Neutrophil (primary cell): Measurements from ENCODE around the gene ABI2.

ENCODE experiments used
- H3K27ac ChIP-seq: fragments of 200-600 bp; sonication (generic); 2 replicates; pipeline ENCODE4 v1.5.1; 2016; ENCODE audit warnings: mild to moderate bottlenecking, moderate library complexity
- H3K27me3 ChIP-seq: fragments of 200-600 bp; sonication (generic); 2 replicates; pipeline ENCODE4 v1.6.0; 2016; ENCODE audit warnings: mild to moderate bottlenecking
- H3K36me3 ChIP-seq: fragments of 200-600 bp; sonication (generic); 2 replicates; pipeline ENCODE4 v1.5.1; 2017
- H3K4me1 ChIP-seq, 2 experiments: fragments of 200-600 bp in 1 of 2; sonication (generic) in 1 of 2; 1 replicate in 1 of 2; 2 replicates in 1 of 2; pipeline versions ENCODE4 v1.5.1 to v1.6.1; 2013 to 2016; ENCODE audit warnings: low read depth in 1 of 2, low read length in 1 of 2, mild to moderate bottlenecking in 1 of 2, moderate library complexity in 1 of 2; ENCODE audit not compliant: control insufficient read depth in 1 of 2, insufficient read depth in 1 of 2
- H3K4me3 ChIP-seq, 2 experiments: fragments of 200-600 bp in 1 of 2; sonication (generic) in 1 of 2; 1 replicate in 1 of 2; 2 replicates in 1 of 2; pipeline ENCODE4 v1.5.1; 2013 to 2016; ENCODE audit warnings: low read depth in 1 of 2, low read length in 1 of 2, mild to moderate bottlenecking in 1 of 2, moderate library complexity in 1 of 2
- H3K9me3 ChIP-seq: fragments of 200-600 bp; sonication (generic); 2 replicates; pipeline ENCODE4 v1.5.1; 2016
- CTCF ChIP-seq: fragments of 200-600 bp; sonication (generic); IDR thresholded peaks from 2 replicates; pipeline ENCODE4 v1.5.1; 2016; ENCODE audit warnings: antibody characterized with exemption

Gene ABI2

GRCh38 chr2:203327901-203328759 is at the start of gene ABI2:
Gene ABI2 (plus strand): TSS chr2:203328394. CDS start chr2:203328515, 121 bp downstream.
- TF ChIP-seq CTCF = no peak
- Histone ChIP-seq H3K9me3 (no peaks in the 10 kb centered on the region), H3K4me1 (peaks cover 7 to 15% of the 10 kb centered on the region in 2 experiments), H3K27ac (no peak within 1 kb of the TSS), H3K36me3 (no peaks in the 10 kb centered on the region), H3K27me3 (peaks cover 54% of the 10 kb centered on the region), H3K4me3 (peak within 1 kb of the TSS; percentile 64 to 74)

GRCh38 chr2:203279288-203279687 is 48.9 kb upstream of the ABI2 start:
- no peak for TF ChIP-seq CTCF

GRCh38 chr2:203280428-203281064 is 47.6 kb upstream of the ABI2 start:
- Histone ChIP-seq H3K4me1 (no peaks in the 10 kb centered on the region), H3K9me3 (no peaks in the 10 kb centered on the region), H3K4me3 (no peak overlapping the region), H3K27ac (no peak overlapping the region), H3K27me3 (no peaks in the 10 kb centered on the region), H3K36me3 (peaks cover 74% of the 10 kb centered on the region)
- TF ChIP-seq CTCF = no peak

More at GRCh38 chr2:203279288-203279687, 48.9 kb upstream of the ABI2 start:
- Histone ChIP-seq H3K27me3 (no peaks in the 10 kb centered on the region), H3K27ac (no peak overlapping the region), H3K9me3 (no peaks in the 10 kb centered on the region), H3K4me1 (no peaks in the 10 kb centered on the region), H3K36me3 (peaks cover 72% of the 10 kb centered on the region), H3K4me3 (no peak overlapping the region)

GRCh38 chr2:203282101-203282500 is 46.1 kb upstream of the ABI2 start:
- no peak overlapping the region for H3K4me3 ChIP-seq
- no peaks in the 10 kb centered on the region for H3K4me1 ChIP-seq
- TF ChIP-seq CTCF = no peak
- H3K27me3 ChIP-seq = no peaks in the 10 kb centered on the region
- H3K36me3 ChIP-seq = peaks cover 83% of the 10 kb centered on the region
- no peak overlapping the region for H3K27ac ChIP-seq
- H3K9me3 ChIP-seq = no peaks in the 10 kb centered on the region

GRCh38 chr2:203286532-203286931 is 41.7 kb upstream of the ABI2 start:
- peaks cover 62% of the 10 kb centered on the region for H3K36me3 ChIP-seq
- H3K27ac ChIP-seq = no peak overlapping the region
- no peak for TF ChIP-seq CTCF
- no peaks in the 10 kb centered on the region for H3K4me1 ChIP-seq
- H3K4me3 ChIP-seq = no peak overlapping the region
- H3K27me3 ChIP-seq = no peaks in the 10 kb centered on the region
- H3K9me3 ChIP-seq = no peaks in the 10 kb centered on the region
